WTC11 (cell line): Measurements from ENCODE around the gene RCN2. TPM values are rescaled to one million over a fixed set of nuclear protein-coding genes. Genes with fewer than 3 reads are reported as not detected.

Experiments
- ATAC-seq: fragments of 200-7000 bp; cut with Tn5 transposase; 2 replicates; pipeline ENCODE4 v1.10.0; 2021; ENCODE audit warnings: mild to moderate bottlenecking, moderate library complexity
- CTCF ChIA-PET: fragments of 300-600 bp; sonication (Branson Sonifier 250); formaldehyde crosslinking; loops from one replicate; lab custom pipeline; 2021; ENCODE audit warnings: antibody characterized with exemption; lab: Charles Lee
- POLR2A ChIA-PET: fragments of 350-600 bp; sonication (Branson Sonifier 250); formaldehyde crosslinking; loops from one replicate; lab custom pipeline; 2021; ENCODE audit warnings: antibody characterized with exemption; lab: Charles Lee
- DNase-seq: peaks from one replicate; pipeline ENCODE4 v3.0.0; 2021; ENCODE audit warnings: low spot score
- H3K27ac Mint-ChIP-seq: 2 replicates; pipeline ENCODE4 v1.8.0; 2021; ENCODE audit warnings: mixed read lengths
- H3K27me3 Mint-ChIP-seq: 2 replicates; pipeline ENCODE4 v1.8.0; 2021; ENCODE audit warnings: low read depth, mild to moderate bottlenecking, moderate library complexity, mixed read lengths
- H3K36me3 Mint-ChIP-seq: 2 replicates; pipeline ENCODE4 v1.8.0; 2021; ENCODE audit warnings: mixed read lengths
- H3K4me1 Mint-ChIP-seq: 2 replicates; pipeline ENCODE4 v1.8.0; 2022; ENCODE audit warnings: mixed read lengths
- H3K4me3 Mint-ChIP-seq: 2 replicates; pipeline ENCODE4 v1.8.0; 2021; ENCODE audit warnings: mild to moderate bottlenecking, moderate library complexity, mixed read lengths
- H3K9me3 Mint-ChIP-seq: 2 replicates; pipeline ENCODE4 v1.8.0; 2021; ENCODE audit warnings: mixed read lengths
- AR ChIP-seq: fragments of 250-450 bp; sonication (Bioruptor Pico); IDR thresholded peaks from 2 replicates; pipeline ENCODE4 v1.9.0; 2021; ENCODE audit warnings: mild to moderate bottlenecking
- CTCF ChIP-seq: fragments of 200-600 bp; IDR thresholded peaks from 2 replicates; pipeline ENCODE4 v1.8.0; 2022; ENCODE audit warnings: antibody characterized with exemption
- FOXJ3 ChIP-seq: sonication (generic); formaldehyde crosslinking; IDR thresholded peaks from 2 replicates; pipeline ENCODE4 v1.9.0; 2021; ENCODE audit warnings: missing genetic modification reagents, mild to moderate bottlenecking, borderline replicate concordance
- FOXP4 ChIP-seq: sonication (generic); formaldehyde crosslinking; IDR thresholded peaks from 2 replicates; pipeline ENCODE4 v1.8.0; 2022; ENCODE audit warnings: mild to moderate bottlenecking, missing genetic modification reagents
- GRHL2 ChIP-seq: fragments of 250-450 bp; sonication (Bioruptor Pico); IDR thresholded peaks from 2 replicates; pipeline ENCODE4 v1.8.0; 2022; ENCODE audit warnings: mild to moderate bottlenecking, moderate library complexity; ENCODE audit not compliant: insufficient replicate concordance, severe bottlenecking
- PRDM15 ChIP-seq: sonication (generic); formaldehyde crosslinking; IDR thresholded peaks from 2 replicates; pipeline ENCODE4 v1.8.0; 2022; ENCODE audit warnings: missing genetic modification reagents
- SP1 ChIP-seq: sonication (generic); formaldehyde crosslinking; conservative IDR thresholded peaks from 2 replicates; pipeline ENCODE4 v1.8.1; 2022; ENCODE audit warnings: missing genetic modification reagents
- ZNF121 ChIP-seq: sonication (generic); formaldehyde crosslinking; IDR thresholded peaks from 2 replicates; pipeline ENCODE4 v1.8.0; 2023; ENCODE audit warnings: missing genetic modification reagents
- ZNF263 ChIP-seq: sonication (generic); formaldehyde crosslinking; IDR thresholded peaks from 2 replicates; pipeline ENCODE4 v1.8.1; 2022; ENCODE audit warnings: low read depth, mild to moderate bottlenecking, moderate library complexity, missing genetic modification reagents
- ZNF317 ChIP-seq: sonication (generic); formaldehyde crosslinking; IDR thresholded peaks from 2 replicates; pipeline ENCODE4 v1.8.1; 2023; ENCODE audit warnings: low read depth, mild to moderate bottlenecking, moderate library complexity, missing genetic modification reagents, borderline replicate concordance
- ZNF396 ChIP-seq: fragments of 250-450 bp; sonication (Bioruptor Pico); IDR thresholded peaks from 2 replicates; pipeline ENCODE4 v1.8.0; 2021; ENCODE audit warnings: mild to moderate bottlenecking, moderate library complexity, borderline replicate concordance
- total RNA-seq: library from RNA; stranded (reverse); gene quantifications from 3 replicates; pipeline ENCODE4 v1.2.3, GENCODE V29; 2021
- TF ChIP-seq, protein P1 (sequence below): sonication (generic); formaldehyde crosslinking; IDR thresholded peaks from 2 replicates; pipeline ENCODE4 v1.8.1; 2023; ENCODE audit warnings: mild to moderate bottlenecking, missing genetic modification reagents, borderline replicate concordance

Gene RCN2
- total RNA-seq, 1 experiment from 2014 or later = 112 TPM

GRCh38 chr15:76936671-76937070 is 5.1 kb downstream of the RCN2 start (continued):
- TF ChIP-seq CTCF = no peak
- TF ChIP-seq FOXP4 = no peak
- TF ChIP-seq GRHL2 (CRISPR knock-in tag) = no peak
- TF ChIP-seq ZNF263 (CRISPR knock-in tag) = no peak
- TF ChIP-seq ZNF317 = no peak
- no peak for TF ChIP-seq ZNF396 (CRISPR knock-in tag)
- TF ChIP-seq, protein P1, sequence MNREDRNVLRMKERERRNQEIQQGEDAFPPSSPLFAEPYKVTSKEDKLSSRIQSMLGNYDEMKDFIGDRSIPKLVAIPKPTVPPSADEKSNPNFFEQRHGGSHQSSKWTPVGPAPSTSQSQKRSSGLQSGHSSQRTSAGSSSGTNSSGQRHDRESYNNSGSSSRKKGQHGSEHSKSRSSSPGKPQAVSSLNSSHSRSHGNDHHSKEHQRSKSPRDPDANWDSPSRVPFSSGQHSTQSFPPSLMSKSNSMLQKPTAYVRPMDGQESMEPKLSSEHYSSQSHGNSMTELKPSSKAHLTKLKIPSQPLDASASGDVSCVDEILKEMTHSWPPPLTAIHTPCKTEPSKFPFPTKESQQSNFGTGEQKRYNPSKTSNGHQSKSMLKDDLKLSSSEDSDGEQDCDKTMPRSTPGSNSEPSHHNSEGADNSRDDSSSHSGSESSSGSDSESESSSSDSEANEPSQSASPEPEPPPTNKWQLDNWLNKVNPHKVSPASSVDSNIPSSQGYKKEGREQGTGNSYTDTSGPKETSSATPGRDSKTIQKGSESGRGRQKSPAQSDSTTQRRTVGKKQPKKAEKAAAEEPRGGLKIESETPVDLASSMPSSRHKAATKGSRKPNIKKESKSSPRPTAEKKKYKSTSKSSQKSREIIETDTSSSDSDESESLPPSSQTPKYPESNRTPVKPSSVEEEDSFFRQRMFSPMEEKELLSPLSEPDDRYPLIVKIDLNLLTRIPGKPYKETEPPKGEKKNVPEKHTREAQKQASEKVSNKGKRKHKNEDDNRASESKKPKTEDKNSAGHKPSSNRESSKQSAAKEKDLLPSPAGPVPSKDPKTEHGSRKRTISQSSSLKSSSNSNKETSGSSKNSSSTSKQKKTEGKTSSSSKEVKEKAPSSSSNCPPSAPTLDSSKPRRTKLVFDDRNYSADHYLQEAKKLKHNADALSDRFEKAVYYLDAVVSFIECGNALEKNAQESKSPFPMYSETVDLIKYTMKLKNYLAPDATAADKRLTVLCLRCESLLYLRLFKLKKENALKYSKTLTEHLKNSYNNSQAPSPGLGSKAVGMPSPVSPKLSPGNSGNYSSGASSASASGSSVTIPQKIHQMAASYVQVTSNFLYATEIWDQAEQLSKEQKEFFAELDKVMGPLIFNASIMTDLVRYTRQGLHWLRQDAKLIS (CRISPR knock-in tag) = no peak
- no peak for TF ChIP-seq FOXJ3 (CRISPR knock-in tag)
- no peak for TF ChIP-seq SP1 (CRISPR knock-in tag)
- no peak for TF ChIP-seq PRDM15 (CRISPR knock-in tag)

- no peak for DNase-seq
- Mint-ChIP-seq H3K36me3 (peaks cover 49% of the 10 kb centered on the region), H3K27me3 (no peaks in the 10 kb centered on the region), H3K4me3 (no peak overlapping the region), H3K27ac (no peak overlapping the region), H3K9me3 (no peaks in the 10 kb centered on the region), H3K4me1 (peaks cover 19% of the 10 kb centered on the region)
- ChIA-PET CTCF (interaction anchor here (1.7 kb wide), 1 partner anchor 35 kb away, joined by 5 read pairs; no protein-coding TSS in a partner anchor), POLR2A (interaction anchor here (0.6 kb wide), 1 partner anchor 732 kb away, joined by 5 read pairs; no protein-coding TSS in a partner anchor)
- ATAC-seq = no peak
- no peak for TF ChIP-seq AR (CRISPR knock-in tag)
- TF ChIP-seq ZNF121 (CRISPR knock-in tag) = peak; percentile 84; the same call in 1 of the 2 replicates
These were observed 7.2 kb downstream of the RCN2 start for GRCh38 chr15:76938752-76939151.
